ENCODE results near the gene MCU. TPM values are rescaled to one million over a fixed set of nuclear protein-coding genes. Genes with fewer than 3 reads are reported as not detected.

MCU gene
- total RNA-seq, 1 experiment from 2014 or later, result 37.2 TPM

- Mint-ChIP-seq H3K27ac (no peak overlapping the region), H3K27me3 (ENCODE audit: low read depth) (no peaks in the 10 kb centered on the region), H3K36me3 (no peaks in the 10 kb centered on the region), H3K9me3 (no peaks in the 10 kb centered on the region), H3K4me3 (no peak overlapping the region), H3K4me1 (0 out of 2 replicates have a peak, but pooled peaks cover 4% of the 10 kb centered on the region)
- ATAC-seq, result no peak
- POLR2A ChIA-PET, result no interaction called here
- no peak for TF ChIP-seq ZNF416 (CRISPR knock-in tag; IDR thresholded peaks at IDR 0.05)
- no peak for TF ChIP-seq USF2 (CRISPR knock-in tag; IDR thresholded peaks at IDR 0.05)
- TF ChIP-seq JUN (CRISPR knock-in tag; IDR thresholded peaks at IDR 0.05), result no peak
- no peak for TF ChIP-seq ZNF138 (CRISPR knock-in tag; conservative IDR thresholded peaks at IDR 0.05)
- no peak for TF ChIP-seq ZBTB21 (CRISPR knock-in tag; IDR thresholded peaks at IDR 0.05; ENCODE audit: borderline replicate concordance)
- no peak for TF ChIP-seq USF1 (CRISPR knock-in tag; IDR thresholded peaks at IDR 0.05)
- TF ChIP-seq NR2C2 (CRISPR knock-in tag; IDR thresholded peaks at IDR 0.05), result no peak
- no peak for TF ChIP-seq ATF1 (CRISPR knock-in tag; IDR thresholded peaks at IDR 0.05)
- no peak for TF ChIP-seq ZNF425 (CRISPR knock-in tag; conservative IDR thresholded peaks at IDR 0.05)
- TF ChIP-seq SMAD4 (CRISPR knock-in tag; IDR thresholded peaks at IDR 0.05), result no peak
- no peak for TF ChIP-seq TP53 (CRISPR knock-in tag; IDR thresholded peaks at IDR 0.05)
- no peak for TF ChIP-seq RORB (CRISPR knock-in tag; IDR thresholded peaks at IDR 0.05)
- TF ChIP-seq ZNF121 (CRISPR knock-in tag; IDR thresholded peaks at IDR 0.05), result no peak
- no peak for TF ChIP-seq ZNF317 (CRISPR knock-in tag; IDR thresholded peaks at IDR 0.05; ENCODE audit: borderline replicate concordance, low read depth)
- no peak for TF ChIP-seq ZNF396 (CRISPR knock-in tag; IDR thresholded peaks at IDR 0.05; ENCODE audit: borderline replicate concordance)
- no peak for TF ChIP-seq FOXP4 (CRISPR knock-in tag; IDR thresholded peaks at IDR 0.05)
- DNase-seq (ENCODE audit: low spot score), result no peak
- CTCF ChIA-PET, result no interaction called here
These were observed 4.9 kb upstream of the MCU start for GRCh38 chr10:72687035-72687434.

- no peaks in the 10 kb centered on the region for H3K9me3 Mint-ChIP-seq
- ChIA-PET CTCF (no interaction called here), POLR2A (no interaction called here)
- H3K36me3 Mint-ChIP-seq, result no peaks in the 10 kb centered on the region
- no peak for TF ChIP-seq E2F1 (CRISPR knock-in tag; IDR thresholded peaks at IDR 0.05)
- no peak for TF ChIP-seq SMAD3 (CRISPR knock-in tag; IDR thresholded peaks at IDR 0.05; ENCODE audit: borderline replicate concordance)
- no peak for TF ChIP-seq SMAD4 (CRISPR knock-in tag; IDR thresholded peaks at IDR 0.05)
- TF ChIP-seq TP53 (CRISPR knock-in tag; IDR thresholded peaks at IDR 0.05), result no peak
- TF ChIP-seq FOXK1 (CRISPR knock-in tag; IDR thresholded peaks at IDR 0.05), result no peak
- TF ChIP-seq HMGXB4 (CRISPR knock-in tag; IDR thresholded peaks at IDR 0.05), result no peak
- TF ChIP-seq HMGA2 (CRISPR knock-in tag; IDR thresholded peaks at IDR 0.05), result no peak
- TF ChIP-seq ELF4 (CRISPR knock-in tag; IDR thresholded peaks at IDR 0.05; ENCODE audit: low read depth), result no peak
- TF ChIP-seq NFYB (CRISPR knock-in tag; conservative IDR thresholded peaks at IDR 0.05; ENCODE audit: low read depth), result no peak
- TF ChIP-seq GABPB1 (CRISPR knock-in tag; IDR thresholded peaks at IDR 0.05), result no peak
- no peak for TF ChIP-seq EMX1 (CRISPR knock-in tag; IDR thresholded peaks at IDR 0.05)
- no peak for TF ChIP-seq CDX4 (CRISPR knock-in tag; IDR thresholded peaks at IDR 0.05; ENCODE audit: borderline replicate concordance)
- TF ChIP-seq ZNF219 (CRISPR knock-in tag; IDR thresholded peaks at IDR 0.05; ENCODE audit: borderline replicate concordance), result no peak
- no peak for ATAC-seq
- no peak overlapping the region for H3K4me3 Mint-ChIP-seq
- H3K27ac Mint-ChIP-seq, result no peak overlapping the region
- no peaks in the 10 kb centered on the region for H3K27me3 Mint-ChIP-seq (ENCODE audit: low read depth)
- no peak for DNase-seq (ENCODE audit: low spot score)
- H3K4me1 Mint-ChIP-seq, result peaks cover 9% of the 10 kb centered on the region
These were observed 3.7 kb upstream of the MCU start for GRCh38 chr10:72688208-72688651.
